Motor neuron (in vitro differentiated cells): ENCODE measurements around the gene DYNLT2. TPM values are rescaled to one million over a fixed set of nuclear protein-coding genes. Genes with fewer than 3 reads are reported as not detected.

ENCODE experiments used
- ATAC-seq, 8 experiments: fragments of 200-7000 bp; cut with Tn5 transposase; replicated peaks in 6 of 8; 2 replicates each; pipeline ENCODE4 v1.8.0; 2021; ENCODE audit warnings: mild to moderate bottlenecking in 8 of 8, moderate library complexity in 8 of 8
- H3K27ac ChIP-seq, 2 donors: fragments of 250-450 bp; sonication (Bioruptor Pico); 2 replicates each; pipeline ENCODE4 v1.9.0; 2021; ENCODE audit warnings: antibody characterized with exemption in 2 of 2, mild to moderate bottlenecking in 2 of 2, moderate library complexity in 1 of 2
- H3K4me1 ChIP-seq, 2 donors: fragments of 250-450 bp; sonication (Bioruptor Pico); replicated peaks in 1 of 2; 2 replicates each; pipeline ENCODE4 v1.6.1; 2021; ENCODE audit warnings: antibody characterized with exemption in 2 of 2, mild to moderate bottlenecking in 2 of 2, moderate library complexity in 1 of 2
- H3K4me3 ChIP-seq, 5 donors: fragments of 250-450 bp; sonication (Bioruptor Pico); 2 replicates each; pipeline ENCODE4 v1.9.0; 2021; ENCODE audit warnings: antibody characterized with exemption in 5 of 5, mild to moderate bottlenecking in 5 of 5, moderate library complexity in 4 of 5
- WGBS, 10 experiments: fragments of 450-650 bp; shearing (Covaris generic); methylation state at CpG; one replicate each; pipeline ENCODE4 v1.0.0; 2022; 5-methylcytosine and 5-hydroxymethylcytosine counted together
- in situ Hi-C, 9 experiments: fragments of 400-800 bp; cut with MboI; loops; one replicate each; pipeline ENCODE4 v1.15.0; 2021; ENCODE audit warnings: low sequenced_read_pairs in 9 of 9, low pct_unique_long_range_greater_than_20kb in 2 of 9; ENCODE audit not compliant: unreplicated experiment in 9 of 9
- total RNA-seq, 8 experiments: library from RNA; unstranded; fragments of 300-600 nt; gene quantifications; 2 replicates each; pipeline versions ENCODE4 v1.2.3 to v1.2.4, GENCODE V29; 2022

DYNLT2 gene
- total RNA-seq, 8 experiments from 2014 or later = 2.3 to 4.6 (median 3.5) TPM

- H3K4me1 ChIP-seq = peaks cover 5 to 9% of the 10 kb centered on the region in 2 donors
- no peak overlapping the region for H3K4me3 ChIP-seq
- no peak for ATAC-seq
- WGBS, 10 experiments = 80 to 100% (median 90%) methylated on average over 1 of the region's 1 CpG; no CpG with 5 or more reads in 5 of the 10 experiments
- no peak overlapping the region for H3K27ac ChIP-seq
- in situ Hi-C loops = no loop called here
These were observed 4.8 kb downstream of the DYNLT2 start for GRCh38 chr6:169746556-169746955.

GRCh38 chr6:169745405-169745804 lies 6.0 kb downstream of the DYNLT2 start:
- WGBS, 10 experiments = 49 to 92% (median 83%) methylated on average over 1 to 3 of the region's 3 CpGs; no CpG with 5 or more reads in 1 of the 10 experiments
- ATAC-seq = no peak
- Histone ChIP-seq H3K4me1 (peaks cover 4 to 5% of the 10 kb centered on the region in 2 donors), H3K27ac (no peak overlapping the region), H3K4me3 (no peak overlapping the region)
- in situ Hi-C loops = no loop called here

- Histone ChIP-seq H3K4me3 (no peak overlapping the region), H3K4me1 (no peaks in the 10 kb centered on the region), H3K27ac (no peak overlapping the region)
- in situ Hi-C loops = no loop called here
- no peak for ATAC-seq
These were observed 10.0 kb downstream of the DYNLT2 start for GRCh38 chr6:169741344-169741743.

- in situ Hi-C loops = no loop called here
- no peak overlapping the region for H3K27ac ChIP-seq
- H3K4me1 ChIP-seq = no peaks in the 10 kb centered on the region
- no peak for ATAC-seq
- 57 to 100% (median 90%) methylated on average over 1 to 2 of the region's 2 CpGs; no CpG with 5 or more reads in 3 of the 10 experiments for WGBS, 10 experiments
- H3K4me3 ChIP-seq = no peak overlapping the region
These were observed 12.3 kb downstream of the DYNLT2 start for GRCh38 chr6:169738976-169739529.

GRCh38 chr6:169738204-169738975 lies 13.0 kb downstream of the DYNLT2 start:
- peak in 4 of 8 experiments; percentile 33 to 96 (median 80) for ATAC-seq
- Histone ChIP-seq H3K27ac (no peak overlapping the region), H3K4me3 (no peak overlapping the region), H3K4me1 (no peaks in the 10 kb centered on the region)
- WGBS, 10 experiments = 10 to 95% (median 58%) methylated on average over 1 to 5 of the region's 9 CpGs
- in situ Hi-C loops = no loop called here

- in situ Hi-C loops = no loop called here
- peaks cover 6 to 13% of the 10 kb centered on the region in 2 donors for H3K4me1 ChIP-seq
These were observed 21.4 kb downstream of the DYNLT2 start for GRCh38 chr6:169729961-169730360.

GRCh38 chr6:169726963-169727362 lies 24.4 kb downstream of the DYNLT2 start:
- ATAC-seq = no peak
- peaks cover 9 to 17% of the 10 kb centered on the region in 2 donors for H3K4me1 ChIP-seq
- in situ Hi-C loops = no loop called here
- no peak overlapping the region for H3K27ac ChIP-seq
- no peak overlapping the region for H3K4me3 ChIP-seq

More at GRCh38 chr6:169729961-169730360, 21.4 kb downstream of the DYNLT2 start:
- Histone ChIP-seq H3K27ac (no peak overlapping the region), H3K4me3 (no peak overlapping the region)
- ATAC-seq = peak in 2 of 8 experiments; percentile 74 to 89

GRCh38 chr6:169726049-169726400 lies 25.3 kb downstream of the DYNLT2 start:
- Histone ChIP-seq H3K4me3 (peak overlapping the region in 3 of 5 donors; percentile 48 to 77 (median 54)), H3K27ac (no peak overlapping the region), H3K4me1 (peaks cover 18 to 27% of the 10 kb centered on the region in 2 donors)
- in situ Hi-C loops = no loop called here
- no peak for ATAC-seq
- 80 to 100% (median 100%) methylated on average over 1 of the region's 1 CpG; no CpG with 5 or more reads in 4 of the 10 experiments for WGBS, 10 experiments

GRCh38 chr6:169725125-169726048 lies 26.0 kb downstream of the DYNLT2 start:
- peak; percentile 2 to 36 (median 23) for ATAC-seq
- in situ Hi-C loops = no loop called here
- Histone ChIP-seq H3K4me1 (peaks cover 18 to 29% of the 10 kb centered on the region in 2 donors), H3K27ac (peak overlapping the region; percentile 94 to 95), H3K4me3 (peak overlapping the region; percentile 48 to 99 (median 77))
- 2 to 97% (median 17%) methylated on average over 5 to 22 of the region's 29 CpGs for WGBS, 10 experiments

- Histone ChIP-seq H3K4me3 (peak within 1 kb of the TSS; percentile 48 to 99 (median 77)), H3K4me1 (peaks cover 18 to 29% of the 10 kb centered on the region in 2 donors), H3K27ac (peak within 1 kb of the TSS; percentile 94 to 95)
- in situ Hi-C loops = no loop called here
- 0 to 1% (median 0%) methylated on average over 1 to 18 of the region's 89 CpGs; no CpG with 5 or more reads in 7 of the 10 experiments for WGBS, 10 experiments
- ATAC-seq = peak; percentile 18 to 81 (median 74)
These were observed 26.8 kb downstream of the DYNLT2 start, which contains the start of gene PHF10 for GRCh38 chr6:169724494-169725124. PHF10 (minus strand) TSS chr6:169724500; CDS start chr6:169723931, 569 bp downstream.

GRCh38 chr6:169723991-169724493 lies 27.3 kb downstream of the DYNLT2 start:
- WGBS, 10 experiments = no CpG with 5 or more reads among the region's 89 CpGs
- ATAC-seq = peak; percentile 37 to 60 (median 56)
- in situ Hi-C loops = no loop called here
- Histone ChIP-seq H3K27ac (peak overlapping the region; percentile 94 to 95), H3K4me1 (peaks cover 18 to 29% of the 10 kb centered on the region in 2 donors), H3K4me3 (peak overlapping the region; percentile 48 to 99 (median 77))

GRCh38 chr6:169723200-169723909 lies 28.0 kb downstream of the DYNLT2 start:
- H3K4me3 ChIP-seq = peak overlapping the region; percentile 48 to 99 (median 77)
- H3K27ac ChIP-seq = peak overlapping the region; percentile 94 to 95
- 0 to 2% (median 0%) methylated on average over 1 to 16 of the region's 70 CpGs; no CpG with 5 or more reads in 1 of the 10 experiments for WGBS, 10 experiments
- peak; percentile 5 to 40 (median 16) for ATAC-seq
- peaks cover 18 to 29% of the 10 kb centered on the region in 2 donors for H3K4me1 ChIP-seq
- in situ Hi-C loops = no loop called here
